ENCODE data around the gene XXYLT1.
A peak's percentile ranks its signal among the peaks of the same experiment; 100 is the strongest.

Gene XXYLT1

DNA sequence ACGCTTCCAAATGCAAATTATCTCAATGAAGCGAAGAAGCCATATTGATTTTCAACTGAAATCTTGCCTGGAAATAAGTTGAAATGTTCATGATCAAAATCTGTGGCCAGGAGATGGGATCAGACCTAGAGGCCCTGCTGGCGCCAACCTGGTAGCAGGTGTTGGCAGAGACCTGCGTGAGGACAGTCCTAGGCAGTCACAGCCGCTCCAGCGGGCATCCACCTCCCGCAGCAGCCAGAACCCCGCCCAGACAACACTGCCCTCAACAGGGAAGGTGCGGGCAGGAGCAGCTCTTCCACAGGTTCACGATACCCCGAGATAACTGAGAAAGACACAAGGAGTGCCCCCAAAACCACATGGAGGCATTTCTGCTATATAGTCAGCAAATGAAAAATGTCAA is 145.3 kb downstream of the XXYLT1 start:
- ChIA-PET POLR2A (no interaction called here), CTCF (no interaction called here)
- TF ChIP-seq L3MBTL2 (conservative IDR thresholded peaks at IDR 0.05): no peak
- TF ChIP-seq ELF4 (IDR thresholded peaks at IDR 0.05): no peak
- no peak for TF ChIP-seq BHLHE40 (IDR thresholded peaks at IDR 0.05; ENCODE audit: borderline replicate concordance)
- no peak for TF ChIP-seq NFRKB (IDR thresholded peaks at IDR 0.05)
- no peak for TF ChIP-seq HDGF (IDR thresholded peaks at IDR 0.05; ENCODE audit: borderline replicate concordance)
- no peak for TF ChIP-seq ARNT (IDR thresholded peaks at IDR 0.05)
- TF ChIP-seq LEF1 (IDR thresholded peaks at IDR 0.05; ENCODE audit: borderline replicate concordance): no peak
- TF ChIP-seq CTBP1 (IDR thresholded peaks at IDR 0.05; ENCODE audit: borderline replicate concordance): no peak
- no peak for TF ChIP-seq FOXM1 (IDR thresholded peaks at IDR 0.05; ENCODE audit: borderline replicate concordance)
- no peak for TF ChIP-seq TARDBP (IDR thresholded peaks at IDR 0.05)
- no peak for TF ChIP-seq ZNF384 (IDR thresholded peaks at IDR 0.05)
- no peak for TF ChIP-seq SP1 (IDR thresholded peaks at IDR 0.05)
- no peak for DNase-seq (ENCODE audit: extremely low spot score)

DNA sequence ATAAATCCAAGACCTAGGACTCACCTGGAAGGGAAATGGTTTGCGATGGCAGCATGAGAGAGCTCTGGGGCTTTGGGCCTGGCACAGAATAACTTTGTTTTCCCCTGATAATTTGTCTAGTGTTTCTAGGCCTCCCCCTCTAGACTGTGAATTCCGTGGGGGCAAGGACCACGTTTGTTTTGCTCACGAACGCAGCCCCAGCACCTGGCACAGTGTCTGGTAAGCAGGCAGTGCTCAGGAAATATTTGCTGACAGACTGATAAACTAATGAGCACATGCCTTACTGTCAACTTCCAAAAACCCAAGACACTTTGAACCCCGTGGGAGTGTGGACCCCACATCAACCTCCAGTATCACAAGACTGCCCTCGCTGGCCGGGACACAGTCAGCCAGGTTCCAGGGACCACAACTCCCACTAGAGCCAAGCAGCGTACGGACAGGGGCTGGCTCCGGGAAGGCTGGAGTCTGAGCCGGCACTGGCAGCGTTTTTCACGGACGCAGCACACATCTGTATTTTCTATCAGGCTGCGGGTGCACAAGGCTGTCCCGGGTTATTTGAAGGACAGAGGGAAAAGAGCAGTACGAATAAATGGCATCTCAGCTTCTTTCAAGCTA is 146.5 kb downstream of the XXYLT1 start:
- DNase-seq (ENCODE audit: extremely low spot score): no peak
- POLR2A ChIA-PET: no interaction called here
- CTCF ChIA-PET: no interaction called here
- TF ChIP-seq SUZ12 (IDR thresholded peaks at IDR 0.05) (no peak), ARNT (IDR thresholded peaks at IDR 0.05) (no peak), FOXM1 (IDR thresholded peaks at IDR 0.05; ENCODE audit: borderline replicate concordance) (no peak), SP1 (IDR thresholded peaks at IDR 0.05) (no peak), FOXK2 (IDR thresholded peaks at IDR 0.05) (no peak), TARDBP (IDR thresholded peaks at IDR 0.05) (no peak), HDGF (IDR thresholded peaks at IDR 0.05; ENCODE audit: borderline replicate concordance) (no peak), BHLHE40 (IDR thresholded peaks at IDR 0.05; ENCODE audit: borderline replicate concordance) (no peak), L3MBTL2 (conservative IDR thresholded peaks at IDR 0.05) (no peak)
- TF ChIP-seq, protein P1, sequence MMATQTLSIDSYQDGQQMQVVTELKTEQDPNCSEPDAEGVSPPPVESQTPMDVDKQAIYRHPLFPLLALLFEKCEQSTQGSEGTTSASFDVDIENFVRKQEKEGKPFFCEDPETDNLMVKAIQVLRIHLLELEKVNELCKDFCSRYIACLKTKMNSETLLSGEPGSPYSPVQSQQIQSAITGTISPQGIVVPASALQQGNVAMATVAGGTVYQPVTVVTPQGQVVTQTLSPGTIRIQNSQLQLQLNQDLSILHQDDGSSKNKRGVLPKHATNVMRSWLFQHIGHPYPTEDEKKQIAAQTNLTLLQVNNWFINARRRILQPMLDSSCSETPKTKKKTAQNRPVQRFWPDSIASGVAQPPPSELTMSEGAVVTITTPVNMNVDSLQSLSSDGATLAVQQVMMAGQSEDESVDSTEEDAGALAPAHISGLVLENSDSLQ (IDR thresholded peaks at IDR 0.05): no peak

DNA sequence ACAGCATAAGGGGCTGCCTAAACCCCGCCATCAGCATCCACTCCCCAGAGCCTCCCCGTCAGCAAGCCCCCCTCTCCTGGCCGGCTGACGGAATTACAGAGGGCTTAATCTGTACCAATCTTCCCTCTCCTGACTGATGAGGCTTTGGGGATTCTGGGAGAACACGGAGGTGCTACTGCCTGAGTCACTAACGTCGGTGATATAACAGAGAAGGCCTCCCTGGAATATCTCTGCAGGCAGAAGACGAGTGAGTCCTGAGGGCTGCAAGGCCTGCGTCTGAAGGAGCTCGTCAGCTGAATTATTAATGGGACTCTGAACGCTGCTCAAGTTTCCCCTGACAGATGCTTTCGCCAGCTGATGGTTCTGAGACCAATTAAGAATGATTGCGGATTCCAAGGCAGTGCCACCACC is 147.7 kb downstream of the XXYLT1 start:
- POLR2A ChIA-PET: no interaction called here
- DNase-seq (ENCODE audit: extremely low spot score): peak; percentile 10
- TF ChIP-seq, protein P1 (IDR thresholded peaks at IDR 0.05): no peak
- no peak for TF ChIP-seq BHLHE40 (IDR thresholded peaks at IDR 0.05; ENCODE audit: borderline replicate concordance)
- TF ChIP-seq NFRKB (IDR thresholded peaks at IDR 0.05): no peak
- no peak for TF ChIP-seq FOXK2 (IDR thresholded peaks at IDR 0.05)
- TF ChIP-seq FOXA1 (IDR thresholded peaks at IDR 0.05): no peak
- TF ChIP-seq TARDBP (IDR thresholded peaks at IDR 0.05): no peak
- no peak for TF ChIP-seq SP1 (IDR thresholded peaks at IDR 0.05)
- TF ChIP-seq L3MBTL2 (conservative IDR thresholded peaks at IDR 0.05): no peak
- TF ChIP-seq ARNT (IDR thresholded peaks at IDR 0.05): no peak
- no peak for TF ChIP-seq HDGF (IDR thresholded peaks at IDR 0.05; ENCODE audit: borderline replicate concordance)
- no peak for TF ChIP-seq LEF1 (IDR thresholded peaks at IDR 0.05; ENCODE audit: borderline replicate concordance)
- TF ChIP-seq FOXM1 (IDR thresholded peaks at IDR 0.05; ENCODE audit: borderline replicate concordance): no peak
- no peak for TF ChIP-seq ZNF384 (IDR thresholded peaks at IDR 0.05)
- TF ChIP-seq CTBP1 (IDR thresholded peaks at IDR 0.05; ENCODE audit: borderline replicate concordance): no peak
- no peak for TF ChIP-seq ELF4 (IDR thresholded peaks at IDR 0.05)
- no peak for TF ChIP-seq SUZ12 (IDR thresholded peaks at IDR 0.05)
- CTCF ChIA-PET: no interaction called here

DNA sequence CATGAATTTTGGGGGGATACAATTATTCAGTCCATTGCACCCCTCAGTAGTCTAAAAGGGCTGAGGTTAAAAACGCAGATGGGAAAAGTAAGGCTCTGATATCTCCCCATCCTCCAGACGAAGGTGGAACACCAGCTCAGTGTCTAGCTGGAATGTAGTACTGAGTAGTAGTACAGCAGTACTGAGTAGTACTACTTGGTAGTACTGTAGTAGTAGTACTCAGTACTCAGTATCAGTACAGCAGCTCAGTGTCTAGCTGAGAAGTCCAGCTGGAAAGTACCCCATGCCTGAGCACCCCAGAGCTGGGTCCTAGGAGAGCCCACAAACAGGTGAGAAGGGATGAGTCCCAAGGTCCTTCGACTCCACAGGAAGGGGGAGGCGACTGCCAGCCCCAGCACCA is 148.7 kb downstream of the XXYLT1 start:
- CTCF ChIA-PET: no interaction called here
- POLR2A ChIA-PET: no interaction called here
- no peak for DNase-seq (ENCODE audit: extremely low spot score)
- no peak for TF ChIP-seq SUZ12 (IDR thresholded peaks at IDR 0.05)
- TF ChIP-seq SP1 (IDR thresholded peaks at IDR 0.05): no peak
- no peak for TF ChIP-seq HDGF (IDR thresholded peaks at IDR 0.05; ENCODE audit: borderline replicate concordance)
- no peak for TF ChIP-seq FOXM1 (IDR thresholded peaks at IDR 0.05; ENCODE audit: borderline replicate concordance)
- no peak for TF ChIP-seq LEF1 (IDR thresholded peaks at IDR 0.05; ENCODE audit: borderline replicate concordance)
- no peak for TF ChIP-seq BHLHE40 (IDR thresholded peaks at IDR 0.05; ENCODE audit: borderline replicate concordance)
- TF ChIP-seq, protein P1 (IDR thresholded peaks at IDR 0.05): no peak
- no peak for TF ChIP-seq FOXA1 (IDR thresholded peaks at IDR 0.05)

DNA sequence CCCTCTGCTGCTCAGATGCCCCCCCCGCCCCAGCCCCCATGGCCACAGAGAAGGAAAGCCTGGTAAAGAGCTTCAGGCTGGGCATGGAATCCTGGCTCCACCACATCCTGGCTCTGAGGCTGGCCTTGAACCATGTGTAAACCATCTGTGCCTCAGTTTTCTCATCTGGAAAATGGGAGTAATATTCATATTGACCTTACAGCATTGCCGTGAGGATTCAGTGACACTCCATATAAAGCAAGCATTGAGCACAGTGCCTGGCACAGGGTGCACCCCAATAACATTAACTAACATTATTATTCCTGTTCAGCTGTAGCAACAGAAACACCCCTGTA is 150.7 kb downstream of the XXYLT1 start:
- POLR2A ChIA-PET: no interaction called here
- no peak for DNase-seq (ENCODE audit: extremely low spot score)
- CTCF ChIA-PET: no interaction called here
- TF ChIP-seq SUZ12 (IDR thresholded peaks at IDR 0.05) (no peak), SP1 (IDR thresholded peaks at IDR 0.05) (no peak), CTBP1 (IDR thresholded peaks at IDR 0.05; ENCODE audit: borderline replicate concordance) (no peak), HDGF (IDR thresholded peaks at IDR 0.05; ENCODE audit: borderline replicate concordance) (no peak), L3MBTL2 (conservative IDR thresholded peaks at IDR 0.05) (no peak), BHLHE40 (IDR thresholded peaks at IDR 0.05; ENCODE audit: borderline replicate concordance) (no peak), ZNF384 (IDR thresholded peaks at IDR 0.05) (no peak), FOXK2 (IDR thresholded peaks at IDR 0.05) (no peak), ARNT (IDR thresholded peaks at IDR 0.05) (no peak)
- TF ChIP-seq, protein P1 (IDR thresholded peaks at IDR 0.05): no peak

Data from HEK293T (cell line).